Central memory CD8-positive, alpha-beta T cell (primary cell): ENCODE data around the gene MAD1L1.

ENCODE experiments used
- ATAC-seq: fragments of 150-1000 bp; cut with Tn5 transposase; replicated peaks from 2 replicates; pipeline ENCODE4 v1.10.0; 2022; ENCODE audit warnings: mild to moderate bottlenecking, moderate FRiP score, moderate number of reproducible peaks; ENCODE audit not compliant: poor library complexity, severe bottlenecking; ENCODE audit errors: extremely low read depth
- DNase-seq, 2 donors: peaks; one replicate each; pipeline ENCODE4 v3.0.0; 2021; ENCODE audit warnings: low spot score in 2 of 2
- H3K27ac Mint-ChIP-seq: one replicate; pipeline ENCODE4 v1.8.0; 2022; ENCODE audit warnings: low read depth, mild to moderate bottlenecking, moderate library complexity, mixed read lengths
- H3K27me3 Mint-ChIP-seq: one replicate; pipeline ENCODE4 v1.8.0; 2022; ENCODE audit warnings: mixed read lengths
- H3K36me3 Mint-ChIP-seq: one replicate; pipeline ENCODE4 v1.8.0; 2022; ENCODE audit warnings: mild to moderate bottlenecking, moderate library complexity, mixed read lengths; ENCODE audit not compliant: insufficient read depth
- H3K4me1 Mint-ChIP-seq: one replicate; pipeline ENCODE4 v1.8.0; 2022; ENCODE audit warnings: mixed read lengths
- H3K4me3 Mint-ChIP-seq: one replicate; pipeline ENCODE4 v1.8.0; 2022; ENCODE audit warnings: mild to moderate bottlenecking, moderate library complexity, mixed read lengths
- H3K9me3 Mint-ChIP-seq: one replicate; pipeline ENCODE4 v1.8.0; 2022; ENCODE audit warnings: mixed read lengths

The MAD1L1 gene

DNA sequence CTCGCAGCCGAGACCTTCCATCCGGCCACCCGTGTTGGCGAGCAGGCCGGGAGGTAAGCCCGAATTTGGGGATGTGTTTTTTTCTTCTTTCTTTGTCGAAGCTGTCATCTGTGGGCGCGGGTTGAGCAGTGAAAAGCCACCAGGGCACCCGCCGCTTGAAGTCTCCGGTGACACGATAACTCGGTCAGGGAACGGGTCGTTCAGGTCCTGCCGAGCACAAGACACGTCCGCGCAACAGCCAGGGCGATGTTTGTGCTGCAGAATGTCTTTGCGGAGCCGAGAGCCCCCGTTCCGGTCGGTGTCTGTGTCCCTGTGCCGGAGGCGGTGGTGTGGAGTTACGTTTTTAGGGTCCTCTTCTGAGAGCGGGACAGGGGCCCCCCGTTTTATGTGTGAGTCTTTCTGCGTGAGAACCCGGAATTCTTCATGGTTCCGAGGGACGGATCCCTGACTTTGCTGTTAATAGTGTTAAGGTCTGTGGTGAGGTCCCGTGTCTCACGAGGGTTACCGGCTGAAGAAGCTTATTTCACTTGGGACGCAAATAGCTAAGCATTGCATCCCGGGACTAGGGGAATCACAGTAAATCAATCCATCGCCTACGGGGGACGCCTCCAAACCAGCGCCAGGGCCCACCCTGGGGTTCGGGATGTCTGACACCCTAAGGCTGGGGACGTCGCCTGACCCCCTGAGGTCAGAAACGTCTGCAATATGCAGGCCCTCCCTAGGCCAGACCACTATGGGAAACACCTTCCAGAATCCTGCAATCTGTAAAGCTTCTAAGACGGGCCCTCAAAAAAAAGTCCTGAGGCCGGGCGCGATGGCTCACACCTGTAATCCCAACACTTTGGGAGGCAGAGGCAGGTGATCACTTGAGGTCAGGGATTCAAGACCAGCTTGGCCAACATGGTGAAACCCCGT lies 463.2 kb downstream of the MAD1L1 start:
- H3K27me3 Mint-ChIP-seq, result no peaks in the 10 kb centered on the region
- H3K27ac Mint-ChIP-seq, result no peak overlapping the region
- no peak for DNase-seq

GRCh38 chr7:1768832-1769231 lies 463.9 kb downstream of the MAD1L1 start:
- DNase-seq (no peak), ATAC-seq (no peak)
- H3K4me3 Mint-ChIP-seq, result no peak overlapping the region
- no peaks in the 10 kb centered on the region for H3K9me3 Mint-ChIP-seq
- H3K27me3 Mint-ChIP-seq, result no peaks in the 10 kb centered on the region
- no peaks in the 10 kb centered on the region for H3K4me1 Mint-ChIP-seq
- no peak overlapping the region for H3K27ac Mint-ChIP-seq
- no peaks in the 10 kb centered on the region for H3K36me3 Mint-ChIP-seq

More for the DNA sequence above, 463.2 kb downstream of the MAD1L1 start:
- Mint-ChIP-seq H3K36me3 (no peaks in the 10 kb centered on the region), H3K4me1 (no peaks in the 10 kb centered on the region), H3K4me3 (no peak overlapping the region), H3K9me3 (no peaks in the 10 kb centered on the region)
- no peak for ATAC-seq

GRCh38 chr7:1767524-1767923 lies 465.2 kb downstream of the MAD1L1 start:
- DNase-seq (no peak), ATAC-seq (no peak)
- Mint-ChIP-seq H3K27ac (no peak overlapping the region), H3K4me1 (no peaks in the 10 kb centered on the region), H3K36me3 (no peaks in the 10 kb centered on the region), H3K9me3 (no peaks in the 10 kb centered on the region), H3K27me3 (no peaks in the 10 kb centered on the region), H3K4me3 (no peak overlapping the region)
